ENCODE results near the gene FBL. TPM values are rescaled to one million over a fixed set of nuclear protein-coding genes. Genes with fewer than 3 reads are reported as not detected.
"Not testable (repeated sequence)": the region's sequence is repeated elsewhere in the genome, so short reads cannot be mapped to it uniquely, and the experiment has no call there.

FBL gene
- total RNA-seq, 1 experiment from 2014 or later, result 186 TPM

DNA sequence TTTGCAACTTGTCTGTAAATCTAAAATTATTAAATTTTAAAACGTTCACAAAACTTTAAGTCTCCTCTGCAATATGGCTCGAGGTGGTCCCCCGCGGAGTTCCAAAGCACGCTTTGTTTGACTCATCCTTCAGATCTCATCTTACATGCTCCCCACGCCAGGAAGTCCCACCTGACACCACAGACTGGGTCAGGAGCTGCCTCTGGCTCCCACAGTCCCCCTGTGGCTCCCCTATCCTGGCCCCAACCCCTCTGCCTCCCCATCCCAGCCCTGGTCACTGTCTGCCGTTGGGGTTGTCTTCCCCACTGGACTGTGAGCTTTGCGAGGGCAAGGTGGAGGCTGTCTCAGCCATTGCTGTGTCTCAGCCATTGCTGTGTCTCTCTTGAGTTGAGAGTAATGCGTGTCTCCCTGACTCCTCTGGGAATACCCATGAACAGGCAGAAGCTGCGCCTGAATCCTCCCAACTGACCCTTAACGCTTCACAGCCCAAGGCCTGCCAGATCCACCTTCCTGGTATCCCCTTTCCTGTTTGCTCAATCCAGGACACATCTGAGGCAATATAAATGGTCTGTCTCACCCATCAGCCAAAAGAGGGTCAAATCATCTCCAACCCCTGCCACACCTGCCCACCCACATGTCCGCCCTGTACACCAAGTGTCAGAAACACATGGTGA lies 28.2 kb downstream of the FBL start:
- Histone ChIP-seq H3F3A (ENCODE audit: low read length, unreplicated experiment) (no peaks in the 10 kb centered on the region), H3K4me2 (ENCODE audit: low read length) (no peak overlapping the region), H2AFZ (ENCODE audit: low read length) (no peak overlapping the region), H3K36me3 (ENCODE audit: low read depth, low read length) (no peaks in the 10 kb centered on the region), H3K4me3 (ENCODE audit: low read length) (no peak overlapping the region), H4K20me1 (ENCODE audit: low read length) (no peaks in the 10 kb centered on the region), H3K27ac (ENCODE audit: low read length) (no peak overlapping the region), H3K9me2 (replicated peaks; ENCODE audit: low read length) (no peaks in the 10 kb centered on the region), H3K27me3 (ENCODE audit: low read length) (no peaks in the 10 kb centered on the region), H3K4me1 (ENCODE audit: insufficient read depth, low read length) (no peaks in the 10 kb centered on the region), H3K9ac (ENCODE audit: low read length) (no peak overlapping the region), H3K79me2 (ENCODE audit: low read length) (no peaks in the 10 kb centered on the region), H3K9me3 (ENCODE audit: low read length) (no peaks in the 10 kb centered on the region)
- POLR2A ChIA-PET (ENCODE audit: unreplicated experiment), result no interaction called here
- TF ChIP-seq CTCF (conservative IDR thresholded peaks at IDR 0.05; ENCODE audit: low read depth, low read length), result no peak
- TF ChIP-seq EZH2 (IDR thresholded peaks at IDR 0.05; ENCODE audit: low read length, unreplicated experiment), result no peak
- no peak for TF ChIP-seq EZH2phosphoT487 (IDR thresholded peaks at IDR 0.05; ENCODE audit: borderline replicate concordance, low read length)
- ATAC-seq (no peak), DNase-seq (no peak)
- intact Hi-C loops (cut with micrococcal nuclease), result no loop called here
- CTCF ChIA-PET, result no interaction called here
- BruUV-seq (replicated peaks), result no TSS peak

GRCh38 chr19:39816287-39817048 lies 29.7 kb downstream of the FBL start:
- no peak for ATAC-seq
- Histone ChIP-seq H2AFZ (ENCODE audit: low read length) (no peak overlapping the region), H3K9me3 (ENCODE audit: low read length) (no peaks in the 10 kb centered on the region), H3K9me2 (replicated peaks; ENCODE audit: low read length) (no peaks in the 10 kb centered on the region), H3K4me3 (ENCODE audit: low read length) (no peak overlapping the region), H3F3A (ENCODE audit: low read length, unreplicated experiment) (no peaks in the 10 kb centered on the region), H3K79me2 (ENCODE audit: low read length) (no peaks in the 10 kb centered on the region), H3K4me2 (ENCODE audit: low read length) (no peak overlapping the region), H3K27ac (ENCODE audit: low read length) (no peak overlapping the region), H3K36me3 (ENCODE audit: low read depth, low read length) (no peaks in the 10 kb centered on the region), H3K27me3 (ENCODE audit: low read length) (no peaks in the 10 kb centered on the region), H3K9ac (ENCODE audit: low read length) (no peak overlapping the region), H4K20me1 (ENCODE audit: low read length) (no peaks in the 10 kb centered on the region), H3K4me1 (ENCODE audit: insufficient read depth, low read length) (no peaks in the 10 kb centered on the region)
- CTCF ChIA-PET, result no interaction called here
- no TSS peak for BruUV-seq (replicated peaks)
- DNase-seq, result no peak
- no peak for TF ChIP-seq CTCF (conservative IDR thresholded peaks at IDR 0.05; ENCODE audit: low read depth, low read length)
- TF ChIP-seq EZH2 (IDR thresholded peaks at IDR 0.05; ENCODE audit: low read length, unreplicated experiment), result no peak
- TF ChIP-seq EZH2phosphoT487 (IDR thresholded peaks at IDR 0.05; ENCODE audit: borderline replicate concordance, low read length), result no peak
- intact Hi-C loops (cut with micrococcal nuclease), result no loop called here
- POLR2A ChIA-PET (ENCODE audit: unreplicated experiment), result no interaction called here

DNA sequence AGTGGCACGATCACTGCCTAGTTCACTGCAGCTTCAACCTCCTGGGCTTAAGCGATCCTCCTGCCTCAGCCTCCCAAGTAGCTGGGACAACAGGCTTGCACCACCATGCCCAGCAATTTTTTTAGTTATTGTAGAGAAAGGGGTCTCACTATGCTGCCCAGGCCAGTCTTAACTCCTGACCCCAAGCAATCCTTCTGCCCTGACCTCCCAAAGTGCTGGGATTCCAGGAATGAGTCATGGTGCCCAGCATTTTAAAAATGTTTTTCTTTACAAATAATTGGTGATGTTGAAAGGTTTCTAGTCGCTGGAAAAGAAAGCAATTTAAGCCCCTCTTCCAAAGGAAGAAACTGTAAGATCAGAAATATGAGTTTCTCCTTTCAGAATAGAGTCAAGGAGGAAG lies 31.6 kb downstream of the FBL start:
- DNase-seq, result no peak
- no TSS peak for BruUV-seq (replicated peaks)
- no peak overlapping the region for H3K4me3 ChIP-seq (ENCODE audit: low read length)
- no peak for ATAC-seq
- H3K4me1 ChIP-seq (ENCODE audit: insufficient read depth, low read length), result no peaks in the 10 kb centered on the region
- H3K79me2 ChIP-seq (ENCODE audit: low read length), result no peaks in the 10 kb centered on the region
- no peaks in the 10 kb centered on the region for H3K36me3 ChIP-seq (ENCODE audit: low read depth, low read length)
- H3K4me2 ChIP-seq (ENCODE audit: low read length), result no peak overlapping the region
- TF ChIP-seq EZH2phosphoT487 (IDR thresholded peaks at IDR 0.05; ENCODE audit: borderline replicate concordance, low read length) (no peak), CTCF (conservative IDR thresholded peaks at IDR 0.05; ENCODE audit: low read depth, low read length) (no peak), EZH2 (IDR thresholded peaks at IDR 0.05; ENCODE audit: low read length, unreplicated experiment) (no peak)
- POLR2A ChIA-PET (ENCODE audit: unreplicated experiment), result no interaction called here
- no peaks in the 10 kb centered on the region for H4K20me1 ChIP-seq (ENCODE audit: low read length)
- intact Hi-C loops (cut with micrococcal nuclease), result no loop called here
- no peaks in the 10 kb centered on the region for H3K27me3 ChIP-seq (ENCODE audit: low read length)
- H3K27ac ChIP-seq (ENCODE audit: low read length), result no peak overlapping the region
- CTCF ChIA-PET, result no interaction called here
- H3K9me2 ChIP-seq (replicated peaks; ENCODE audit: low read length), result no peaks in the 10 kb centered on the region
- H3F3A ChIP-seq (ENCODE audit: low read length, unreplicated experiment), result no peaks in the 10 kb centered on the region
- H3K9me3 ChIP-seq (ENCODE audit: low read length), result no peaks in the 10 kb centered on the region
- no peak overlapping the region for H2AFZ ChIP-seq (ENCODE audit: low read length)
- H3K9ac ChIP-seq (ENCODE audit: low read length), result no peak overlapping the region

DNA sequence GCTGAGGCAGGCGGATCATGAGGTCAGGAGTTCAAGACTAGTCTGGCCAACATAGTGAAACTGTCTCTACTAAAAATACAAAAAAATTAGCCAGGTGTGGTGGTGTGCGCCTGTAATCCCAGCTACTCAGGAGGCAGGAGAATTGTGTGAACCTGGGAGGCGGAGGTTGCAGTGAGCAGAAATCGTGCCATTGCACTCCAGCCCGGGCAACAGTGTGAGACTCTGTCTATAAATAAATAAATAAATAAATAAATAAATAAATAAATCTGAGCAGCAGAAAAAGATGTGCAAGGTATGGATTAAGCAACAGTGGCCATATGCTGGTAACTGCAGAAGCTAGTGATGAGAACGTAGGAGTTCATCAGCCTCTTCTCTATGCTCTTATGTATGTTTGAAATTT lies 32.1 kb downstream of the FBL start:
- H3K4me3 ChIP-seq (ENCODE audit: low read length); H3K4me2 ChIP-seq (ENCODE audit: low read length); BruUV-seq (replicated peaks); H3K27ac ChIP-seq (ENCODE audit: low read length); H3K27me3 ChIP-seq (ENCODE audit: low read length); H3K9me2 ChIP-seq (replicated peaks; ENCODE audit: low read length); H3K36me3 ChIP-seq (ENCODE audit: low read depth, low read length); intact Hi-C loops (cut with micrococcal nuclease); H4K20me1 ChIP-seq (ENCODE audit: low read length); H3K9ac ChIP-seq (ENCODE audit: low read length); H3K79me2 ChIP-seq (ENCODE audit: low read length); ATAC-seq; H2AFZ ChIP-seq (ENCODE audit: low read length); POLR2A ChIA-PET (ENCODE audit: unreplicated experiment); CTCF ChIA-PET; H3K9me3 ChIP-seq (ENCODE audit: low read length); H3K4me1 ChIP-seq (ENCODE audit: insufficient read depth, low read length); H3F3A ChIP-seq (ENCODE audit: low read length, unreplicated experiment); DNase-seq: not testable (repeated sequence)

Measured in PC-3 (cell line).